ENCODE measurements around the gene GARIN5A. TPM values are rescaled to one million over a fixed set of nuclear protein-coding genes. Genes with fewer than 3 reads are reported as not detected.

The GARIN5A gene
- total and polyA plus RNA-seq, 2 experiments from 2014 or later, result 13.3 to 25.0 TPM

GRCh38 chr19:50512112-50512998 is 35.7 kb upstream of the GARIN5A start:
- H2AFZ ChIP-seq, result no peak overlapping the region
- no peaks in the 10 kb centered on the region for H3F3A ChIP-seq (replicated peaks; ENCODE audit: low read depth)
- H3K4me2 ChIP-seq, result peak overlapping the region; percentile 70; the same call in 1 of the 2 replicates
- H3K27ac ChIP-seq (ENCODE audit: low read depth), result no peak overlapping the region
- H3K27ac Mint-ChIP-seq, result no peak overlapping the region
- DNase-seq (ENCODE audit: low spot score) (no peak), ATAC-seq (no peak)
- peaks cover 91% of the 10 kb centered on the region for H3K9me3 Mint-ChIP-seq
- H3K4me1 ChIP-seq (ENCODE audit: insufficient read depth), result peaks cover 10% of the 10 kb centered on the region; the same call in 1 of the 2 replicates
- H4K20me1 ChIP-seq (replicated peaks; ENCODE audit: insufficient read depth), result no peaks in the 10 kb centered on the region; the same call in 1 of the 2 replicates
- H3K4me3 Mint-ChIP-seq, result no peak overlapping the region
- TF ChIP-seq POLR2AphosphoS5 (IDR thresholded peaks at IDR 0.05; ENCODE audit: low read depth), result no peak
- no peak for TF ChIP-seq ZNF114 (CRISPR knock-in tag; IDR thresholded peaks at IDR 0.05)
- TF ChIP-seq ZNF331 (CRISPR knock-in tag; IDR thresholded peaks at IDR 0.05; ENCODE audit: low read depth), result no peak
- no peak for TF ChIP-seq CTCF (conservative IDR thresholded peaks at IDR 0.05; ENCODE audit: low read depth in 2 of 2)
- TF ChIP-seq EZH2 (IDR thresholded peaks at IDR 0.05; ENCODE audit: low read depth, unreplicated experiment), result no peak
- no peak for TF ChIP-seq CREB1 (CRISPR knock-in tag; IDR thresholded peaks at IDR 0.05; ENCODE audit: low read depth)
- no peak for TF ChIP-seq JUNB (IDR thresholded peaks at IDR 0.05; ENCODE audit: unreplicated experiment)
- no peak for TF ChIP-seq ZNF462 (CRISPR knock-in tag; IDR thresholded peaks at IDR 0.05)
- TF ChIP-seq, protein P1, sequence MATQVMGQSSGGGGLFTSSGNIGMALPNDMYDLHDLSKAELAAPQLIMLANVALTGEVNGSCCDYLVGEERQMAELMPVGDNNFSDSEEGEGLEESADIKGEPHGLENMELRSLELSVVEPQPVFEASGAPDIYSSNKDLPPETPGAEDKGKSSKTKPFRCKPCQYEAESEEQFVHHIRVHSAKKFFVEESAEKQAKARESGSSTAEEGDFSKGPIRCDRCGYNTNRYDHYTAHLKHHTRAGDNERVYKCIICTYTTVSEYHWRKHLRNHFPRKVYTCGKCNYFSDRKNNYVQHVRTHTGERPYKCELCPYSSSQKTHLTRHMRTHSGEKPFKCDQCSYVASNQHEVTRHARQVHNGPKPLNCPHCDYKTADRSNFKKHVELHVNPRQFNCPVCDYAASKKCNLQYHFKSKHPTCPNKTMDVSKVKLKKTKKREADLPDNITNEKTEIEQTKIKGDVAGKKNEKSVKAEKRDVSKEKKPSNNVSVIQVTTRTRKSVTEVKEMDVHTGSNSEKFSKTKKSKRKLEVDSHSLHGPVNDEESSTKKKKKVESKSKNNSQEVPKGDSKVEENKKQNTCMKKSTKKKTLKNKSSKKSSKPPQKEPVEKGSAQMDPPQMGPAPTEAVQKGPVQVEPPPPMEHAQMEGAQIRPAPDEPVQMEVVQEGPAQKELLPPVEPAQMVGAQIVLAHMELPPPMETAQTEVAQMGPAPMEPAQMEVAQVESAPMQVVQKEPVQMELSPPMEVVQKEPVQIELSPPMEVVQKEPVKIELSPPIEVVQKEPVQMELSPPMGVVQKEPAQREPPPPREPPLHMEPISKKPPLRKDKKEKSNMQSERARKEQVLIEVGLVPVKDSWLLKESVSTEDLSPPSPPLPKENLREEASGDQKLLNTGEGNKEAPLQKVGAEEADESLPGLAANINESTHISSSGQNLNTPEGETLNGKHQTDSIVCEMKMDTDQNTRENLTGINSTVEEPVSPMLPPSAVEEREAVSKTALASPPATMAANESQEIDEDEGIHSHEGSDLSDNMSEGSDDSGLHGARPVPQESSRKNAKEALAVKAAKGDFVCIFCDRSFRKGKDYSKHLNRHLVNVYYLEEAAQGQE (IDR thresholded peaks at IDR 0.05; ENCODE audit: unreplicated experiment), result no peak
- TF ChIP-seq ETS1 (IDR thresholded peaks at IDR 0.05), result no peak
- TF ChIP-seq EZH2phosphoT487 (IDR thresholded peaks at IDR 0.05; ENCODE audit: unreplicated experiment), result no peak
- TF ChIP-seq NANOG (IDR thresholded peaks at IDR 0.05; ENCODE audit: borderline replicate concordance), result no peak
- no peak for TF ChIP-seq STAT1 (IDR thresholded peaks at IDR 0.05; ENCODE audit: unreplicated experiment)
- peaks cover 12% of the 10 kb centered on the region for H3K27me3 Mint-ChIP-seq (ENCODE audit: insufficient read depth, low read depth, poor library complexity)
- H3K79me2 ChIP-seq (replicated peaks; ENCODE audit: insufficient read depth), result no peaks in the 10 kb centered on the region
- H3K4me1 Mint-ChIP-seq, result no peaks in the 10 kb centered on the region
- no peaks in the 10 kb centered on the region for H3K36me3 ChIP-seq (ENCODE audit: insufficient read depth)
- H3K27me3 ChIP-seq (ENCODE audit: insufficient read depth), result peaks cover 29% of the 10 kb centered on the region
- H3K36me3 Mint-ChIP-seq (ENCODE audit: low read depth), result peaks cover 29% of the 10 kb centered on the region
- no peaks in the 10 kb centered on the region for H3K9me2 ChIP-seq (ENCODE audit: insufficient read depth)
- H3K4me3 ChIP-seq, result peak overlapping the region; percentile 61; the same call in 1 of the 2 replicates
